Sciatic nerve (tissue), 2 donors: ENCODE results near the gene ANK3. TPM values are rescaled to one million over a fixed set of nuclear protein-coding genes. Genes with fewer than 3 reads are reported as not detected.

ENCODE experiments used
- ATAC-seq: fragments of 200-7000 bp; cut with Tn5 transposase; one replicate; pipeline ENCODE4 v1.9.1; 2020; ENCODE audit warnings: mild to moderate bottlenecking, moderate library complexity
- DNase-seq: peaks from one replicate; pipeline ENCODE4 v3.0.0-alpha.2; 2020; ENCODE audit warnings: low spot score
- intact Hi-C: fragments of 100-400 bp; cut with DNase I; formaldehyde crosslinking; loops from one replicate; pipeline ENCODE4 v1.14.2; 2022
- total RNA-seq: library from RNA; stranded (reverse); fragmentation: NEBNext Ultra II Directional; extraction: Animal tissue kit (Norgen Biotek cat#: 25700); gene quantifications from one replicate; pipeline ENCODE4 v1.2.1, GENCODE V29; 2021
- donor health status: DM: no; HTN: no; CAD: no.
- donor health status: DM: no; HTN: no; CAD: no.

Gene ANK3
- total RNA-seq, 1 donor from 2014 or later, result 203 TPM

GRCh38 chr10:60320666-60321065 is 69.0 kb downstream of the ANK3 start:
- DNase-seq, result no peak
- ATAC-seq, result no peak
- intact Hi-C loops, result no loop called here

GRCh38 chr10:60316029-60316428 is 73.6 kb downstream of the ANK3 start:
- intact Hi-C loops, result no loop called here
- DNase-seq, result no peak
- no peak for ATAC-seq

GRCh38 chr10:60315311-60315710 is 74.4 kb downstream of the ANK3 start:
- ATAC-seq (no peak), DNase-seq (no peak)
- intact Hi-C loops, result no loop called here

GRCh38 chr10:60314069-60314940 is 75.4 kb downstream of the ANK3 start:
- intact Hi-C loops, result no loop called here
- DNase-seq (no peak), ATAC-seq (no peak)

GRCh38 chr10:60313589-60313952 is 76.1 kb downstream of the ANK3 start:
- ATAC-seq, result no peak
- intact Hi-C loops, result no loop called here
- no peak for DNase-seq

GRCh38 chr10:60312818-60313588 is 76.7 kb downstream of the ANK3 start:
- no peak for DNase-seq
- ATAC-seq, result no peak
- intact Hi-C loops, result no loop called here

- ATAC-seq (no peak), DNase-seq (no peak)
- intact Hi-C loops, result no loop called here
These were observed 77.9 kb downstream of the ANK3 start for GRCh38 chr10:60311821-60312220.

GRCh38 chr10:60310740-60311139 is 78.9 kb downstream of the ANK3 start:
- DNase-seq (no peak), ATAC-seq (no peak)
- intact Hi-C loops, result no loop called here

- intact Hi-C loops, result no loop called here
These were observed 79.8 kb downstream of the ANK3 start for GRCh38 chr10:60309891-60310290.

GRCh38 chr10:60309371-60309770 is 80.3 kb downstream of the ANK3 start:
- intact Hi-C loops, result no loop called here
- no peak for ATAC-seq
- no peak for DNase-seq

More at GRCh38 chr10:60309891-60310290, 79.8 kb downstream of the ANK3 start:
- DNase-seq (no peak), ATAC-seq (no peak)

GRCh38 chr10:60305380-60305892 is 84.2 kb downstream of the ANK3 start:
- ATAC-seq (no peak), DNase-seq (no peak)
- intact Hi-C loops, result no loop called here

GRCh38 chr10:60304829-60305379 is 84.8 kb downstream of the ANK3 start:
- ATAC-seq (no peak), DNase-seq (no peak)
- intact Hi-C loops, result no loop called here

- no peak for DNase-seq
- ATAC-seq, result no peak
- intact Hi-C loops, result no loop called here
These were observed 85.9 kb downstream of the ANK3 start for GRCh38 chr10:60303778-60304177.

GRCh38 chr10:60299961-60300883 is 89.5 kb downstream of the ANK3 start:
- intact Hi-C loops, result no loop called here

GRCh38 chr10:60299390-60299778 is 90.3 kb downstream of the ANK3 start:
- DNase-seq (no peak), ATAC-seq (no peak)
- intact Hi-C loops, result no loop called here

More at GRCh38 chr10:60299961-60300883, 89.5 kb downstream of the ANK3 start:
- DNase-seq, result no peak
- ATAC-seq, result peak; percentile 38

GRCh38 chr10:60298408-60299389 is 91.0 kb downstream of the ANK3 start:
- ATAC-seq, result no peak
- intact Hi-C loops, result no loop called here
- DNase-seq, result no peak

- DNase-seq (no peak), ATAC-seq (no peak)
These were observed 93.6 kb downstream of the ANK3 start for GRCh38 chr10:60296073-60296472.

More at GRCh38 chr10:60296073-60296472, 93.6 kb downstream of the ANK3 start:
- intact Hi-C loops, result no loop called here
